NCI-H2171 treated with DMSO at 0.1 percent for 48 hours (cell line): ENCODE measurements around the gene RUSF1.
"Not testable (repeated sequence)": the region's sequence is repeated elsewhere in the genome, so short reads cannot be mapped to it uniquely, and the experiment has no call there.

Source experiments
- DNase-seq: peaks from one replicate; lab custom pipeline; 2025; lab: John Stamatoyannopoulos, UW

Gene RUSF1

DNA sequence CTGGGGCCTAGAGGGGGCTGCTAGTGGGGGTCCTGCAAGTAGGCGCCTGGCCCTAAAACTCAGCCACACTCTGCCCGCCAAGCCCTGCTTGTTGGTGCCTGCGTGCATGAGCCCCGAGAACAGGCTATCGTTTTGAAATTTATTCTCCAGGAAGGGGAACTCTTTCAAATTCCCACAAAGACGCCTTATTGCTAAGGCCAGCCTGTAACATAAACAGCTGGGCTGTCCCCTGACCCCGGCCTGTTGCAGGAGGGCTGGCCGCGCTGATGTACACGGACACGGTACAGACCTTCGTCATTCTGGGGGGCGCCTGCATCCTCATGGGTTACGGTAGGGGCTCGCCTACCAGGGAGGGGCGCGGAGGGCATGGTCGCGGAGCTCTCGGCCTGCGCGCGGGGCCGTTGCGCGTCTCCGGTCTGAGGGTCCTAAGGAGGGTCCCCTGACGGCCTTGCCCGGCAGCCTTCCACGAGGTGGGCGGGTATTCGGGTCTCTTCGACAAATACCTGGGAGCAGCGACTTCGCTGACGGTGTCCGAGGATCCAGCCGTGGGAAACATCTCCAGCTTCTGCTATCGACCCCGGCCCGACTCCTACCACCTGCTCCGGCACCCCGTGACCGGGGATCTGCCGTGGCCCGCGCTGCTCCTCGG is 21.0 kb downstream of the RUSF1 start:
- DNase-seq: no peak

DNA sequence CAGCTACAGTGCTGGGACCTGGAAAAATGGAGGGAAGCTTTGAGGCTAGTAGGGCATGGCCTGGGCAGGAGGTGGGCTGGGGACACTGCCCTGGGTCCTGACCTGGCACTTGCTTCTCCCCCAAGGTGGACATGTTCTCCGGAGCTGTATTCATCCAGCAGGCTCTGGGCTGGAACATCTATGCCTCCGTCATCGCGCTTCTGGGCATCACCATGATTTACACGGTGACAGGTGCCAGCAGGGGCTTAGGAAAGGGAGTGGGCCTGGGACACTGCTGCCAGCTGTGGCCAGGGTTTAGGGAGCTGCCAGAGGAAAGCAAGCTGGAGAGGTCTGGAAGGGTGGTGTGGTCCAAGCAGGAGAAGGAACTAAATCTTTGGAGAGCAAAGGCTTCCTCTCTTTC is 22.1 kb downstream of the RUSF1 start:
- no peak for DNase-seq

DNA sequence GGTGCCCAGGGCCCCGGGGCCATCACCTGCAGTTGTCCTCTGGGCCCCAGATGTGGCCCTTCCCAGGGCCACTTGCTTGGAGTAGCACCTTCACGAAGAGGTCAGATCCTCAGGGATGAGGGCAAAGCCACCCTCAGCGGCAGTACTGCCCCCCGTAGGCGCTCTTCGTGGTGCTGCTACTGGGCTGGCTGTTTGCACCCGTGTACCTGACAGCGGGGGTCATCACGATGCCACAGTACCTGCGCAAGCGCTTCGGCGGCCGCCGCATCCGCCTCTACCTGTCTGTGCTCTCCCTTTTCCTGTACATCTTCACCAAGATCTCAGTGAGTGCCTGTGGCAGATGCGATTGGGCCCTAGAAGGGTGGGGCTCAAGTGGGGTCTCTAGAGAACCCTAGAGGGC is 22.6 kb downstream of the RUSF1 start:
- no peak for DNase-seq

DNA sequence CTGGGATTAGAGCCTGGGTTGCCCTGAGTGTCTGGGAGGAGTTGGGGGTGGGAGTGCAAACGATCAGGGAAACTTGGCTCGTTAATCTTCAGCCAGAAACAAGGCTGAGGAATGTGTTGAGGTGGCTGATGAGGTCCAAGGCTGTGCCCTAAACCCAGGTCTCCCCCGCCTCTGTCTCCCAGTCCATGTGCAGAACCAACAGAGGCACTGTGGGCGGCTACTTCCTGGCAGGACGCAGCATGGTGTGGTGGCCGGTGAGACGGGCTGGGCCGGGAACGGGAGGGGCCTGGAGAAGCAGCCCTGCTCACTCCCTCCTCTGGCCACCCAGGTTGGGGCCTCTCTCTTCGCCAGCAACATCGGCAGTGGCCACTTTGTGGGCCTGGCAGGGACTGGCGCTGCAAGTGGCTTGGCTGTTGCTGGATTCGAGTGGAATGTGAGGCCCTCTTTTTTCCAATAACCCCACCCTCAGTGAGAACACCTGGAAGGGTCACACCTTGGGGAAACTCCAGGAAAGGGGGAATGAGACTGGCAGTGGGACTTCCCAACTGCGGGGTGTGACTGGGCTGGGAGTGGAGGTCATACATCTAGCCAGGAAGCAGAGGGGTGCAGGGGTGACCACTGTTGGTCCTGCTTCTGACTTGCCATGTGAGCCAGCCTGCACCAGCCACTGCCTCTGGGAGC is 23.6 kb downstream of the RUSF1 start:
- no peak for DNase-seq

DNA sequence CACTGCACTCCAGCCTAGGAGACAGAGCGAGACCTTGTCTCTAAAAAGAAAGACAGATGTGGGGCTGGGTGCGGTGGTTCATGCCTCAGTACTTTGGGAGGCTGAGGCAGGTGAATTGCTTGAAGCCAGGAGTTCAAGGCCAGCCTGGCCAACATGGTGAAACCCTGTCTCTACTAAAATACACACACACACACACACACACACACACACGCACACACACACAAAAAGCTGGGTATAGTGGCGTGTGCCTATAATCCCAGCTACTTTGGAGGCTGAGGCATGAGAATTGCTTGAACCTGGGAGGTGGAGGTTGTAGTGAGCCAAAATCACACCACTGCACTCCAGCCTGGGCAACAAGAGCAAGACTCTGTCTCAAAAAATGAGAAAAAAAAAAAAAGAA is 24.1 kb downstream of the RUSF1 start:
- not testable (repeated sequence) for DNase-seq

DNA sequence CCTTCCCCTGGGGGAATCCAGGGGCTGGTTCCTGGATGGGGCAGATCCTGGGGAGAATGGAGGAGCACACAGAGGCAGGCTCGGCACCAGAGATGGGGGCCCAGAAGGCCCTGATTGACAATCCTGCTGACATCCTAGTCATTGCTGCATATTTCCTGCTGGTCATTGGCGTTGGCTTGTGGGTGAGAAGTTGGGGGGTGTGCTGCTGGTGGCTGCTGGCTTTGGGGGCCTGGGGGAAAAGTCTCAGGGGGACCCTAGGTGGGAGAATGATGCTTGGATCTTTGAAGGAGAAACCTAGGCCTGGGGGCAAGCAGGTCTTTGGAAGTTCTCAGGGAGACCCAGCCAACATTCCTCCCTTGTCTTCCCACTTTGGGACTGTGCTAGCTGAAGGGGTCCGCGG is 25.1 kb downstream of the RUSF1 start, which contains the start of gene SLC5A2:
TSS of gene SLC5A2 (plus strand) at position 43 of the 400 bp plus-strand sequence. CDS start at position 57, 14 bp downstream.
- DNase-seq: no peak

DNA sequence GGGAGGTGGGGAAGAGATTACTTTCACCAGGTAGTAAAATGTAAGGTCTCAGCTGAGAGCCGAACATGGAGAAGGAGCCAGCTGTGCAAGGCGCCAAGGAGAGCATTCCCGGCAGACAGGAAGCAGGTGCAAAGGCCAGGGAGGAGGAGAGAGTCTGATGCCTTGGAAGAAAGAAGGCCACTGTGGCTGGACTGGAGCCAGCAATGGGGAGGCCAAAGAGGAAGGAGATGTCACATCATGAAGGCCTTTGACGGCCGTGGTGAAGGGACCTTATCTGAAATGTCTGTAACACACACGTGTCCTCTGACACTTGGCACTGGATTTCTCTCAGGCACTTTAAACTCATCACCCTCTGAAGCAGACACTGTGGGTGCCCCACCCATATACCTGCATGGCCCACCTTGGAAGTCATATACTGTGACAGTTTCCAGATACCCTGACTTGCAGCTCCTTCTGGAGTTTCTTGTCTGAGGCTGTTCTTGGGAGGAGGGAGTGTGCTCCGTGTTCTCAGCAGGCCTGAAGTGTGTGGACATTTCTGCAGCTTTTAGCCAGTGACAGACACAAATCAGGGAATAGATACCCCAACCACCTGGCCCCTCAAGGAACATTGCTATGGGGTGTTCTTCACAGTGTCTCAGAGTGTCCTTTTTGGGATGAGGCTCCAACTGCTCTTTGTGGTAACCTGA is 27.2 kb downstream of the RUSF1 start:
- no peak for DNase-seq

DNA sequence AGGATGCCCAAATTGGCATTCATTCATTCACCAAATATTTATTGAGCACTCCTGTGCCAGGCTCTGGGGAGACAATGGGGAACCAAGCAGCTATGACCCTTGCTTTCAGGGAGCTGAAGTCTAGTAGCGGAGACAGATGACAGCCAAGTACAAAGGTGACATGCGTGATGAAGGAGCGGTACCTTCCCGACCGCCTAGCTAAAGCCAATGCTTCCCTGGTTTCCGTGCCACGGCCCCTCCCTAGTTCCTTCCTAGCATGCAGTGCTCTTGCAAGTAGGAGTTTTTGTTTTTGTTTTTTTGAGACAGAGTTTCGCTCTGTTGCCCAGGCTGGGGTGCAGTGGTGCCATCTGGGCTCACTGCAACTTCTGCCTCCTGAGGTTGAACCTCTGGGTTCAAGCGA is 28.4 kb downstream of the RUSF1 start:
- no peak for DNase-seq

DNA sequence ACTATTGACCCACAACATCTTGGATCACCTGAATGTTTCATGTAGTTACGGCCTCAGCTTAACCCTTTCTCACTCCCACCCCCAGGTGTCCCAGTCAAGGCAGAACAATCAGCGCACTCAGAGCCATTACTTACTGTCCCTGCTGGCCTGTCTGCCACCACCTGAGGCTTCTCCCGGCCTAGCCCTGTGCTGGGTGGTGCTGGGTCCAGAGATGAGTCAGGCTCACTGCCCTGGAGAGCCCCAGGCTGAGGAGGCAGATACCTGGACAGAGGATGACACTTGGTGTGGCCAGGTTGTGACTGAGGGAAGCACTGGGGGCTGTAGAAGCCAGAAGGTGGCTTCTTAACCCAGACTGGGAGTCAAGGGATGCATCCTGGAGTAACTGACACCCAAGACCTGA is 29.2 kb downstream of the RUSF1 start:
- no peak for DNase-seq

DNA sequence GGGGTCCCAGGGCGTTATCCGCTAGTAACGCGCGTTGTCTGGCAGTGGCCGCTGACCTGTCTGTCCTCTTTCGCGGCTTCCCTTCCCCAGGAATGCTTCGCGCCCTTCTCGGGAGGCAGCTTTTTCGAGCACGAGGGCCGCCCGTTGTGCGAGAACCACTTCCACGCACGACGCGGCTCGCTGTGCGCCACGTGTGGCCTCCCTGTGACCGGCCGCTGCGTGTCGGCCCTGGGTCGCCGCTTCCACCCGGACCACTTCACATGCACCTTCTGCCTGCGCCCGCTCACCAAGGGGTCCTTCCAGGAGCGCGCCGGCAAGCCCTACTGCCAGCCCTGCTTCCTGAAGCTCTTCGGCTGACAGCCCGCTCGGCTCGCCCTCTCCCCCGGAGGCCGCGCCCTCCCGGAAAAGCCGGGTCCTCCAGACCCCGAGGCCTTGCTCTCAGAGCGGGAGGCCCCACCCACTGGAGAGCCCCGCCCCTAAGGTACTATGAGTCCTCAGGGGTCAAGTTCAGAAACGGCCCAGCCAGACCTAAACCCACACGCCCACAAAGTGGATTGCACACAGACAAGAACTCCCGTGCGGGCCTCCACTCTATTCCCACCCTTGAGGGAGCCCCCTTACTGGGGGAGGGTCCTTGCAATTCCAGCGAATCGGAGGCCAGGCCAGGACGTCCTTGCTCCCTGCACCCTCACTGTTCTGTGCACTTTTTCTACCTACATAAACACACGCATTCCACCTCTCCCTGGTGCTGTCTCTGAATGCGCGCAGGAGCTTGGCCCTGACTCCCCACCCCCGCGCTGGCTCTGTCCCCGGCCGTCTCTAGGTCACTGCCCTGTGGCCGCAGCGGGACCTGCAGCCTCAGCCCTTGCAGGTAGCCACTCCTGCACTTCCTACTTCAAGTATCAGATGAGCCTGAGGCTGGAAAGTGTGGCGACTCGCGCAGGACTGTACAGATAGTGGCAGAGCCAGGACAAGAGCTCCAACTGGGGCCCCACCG is 30.7 kb downstream of the RUSF1 start:
- DNase-seq: no peak

DNA sequence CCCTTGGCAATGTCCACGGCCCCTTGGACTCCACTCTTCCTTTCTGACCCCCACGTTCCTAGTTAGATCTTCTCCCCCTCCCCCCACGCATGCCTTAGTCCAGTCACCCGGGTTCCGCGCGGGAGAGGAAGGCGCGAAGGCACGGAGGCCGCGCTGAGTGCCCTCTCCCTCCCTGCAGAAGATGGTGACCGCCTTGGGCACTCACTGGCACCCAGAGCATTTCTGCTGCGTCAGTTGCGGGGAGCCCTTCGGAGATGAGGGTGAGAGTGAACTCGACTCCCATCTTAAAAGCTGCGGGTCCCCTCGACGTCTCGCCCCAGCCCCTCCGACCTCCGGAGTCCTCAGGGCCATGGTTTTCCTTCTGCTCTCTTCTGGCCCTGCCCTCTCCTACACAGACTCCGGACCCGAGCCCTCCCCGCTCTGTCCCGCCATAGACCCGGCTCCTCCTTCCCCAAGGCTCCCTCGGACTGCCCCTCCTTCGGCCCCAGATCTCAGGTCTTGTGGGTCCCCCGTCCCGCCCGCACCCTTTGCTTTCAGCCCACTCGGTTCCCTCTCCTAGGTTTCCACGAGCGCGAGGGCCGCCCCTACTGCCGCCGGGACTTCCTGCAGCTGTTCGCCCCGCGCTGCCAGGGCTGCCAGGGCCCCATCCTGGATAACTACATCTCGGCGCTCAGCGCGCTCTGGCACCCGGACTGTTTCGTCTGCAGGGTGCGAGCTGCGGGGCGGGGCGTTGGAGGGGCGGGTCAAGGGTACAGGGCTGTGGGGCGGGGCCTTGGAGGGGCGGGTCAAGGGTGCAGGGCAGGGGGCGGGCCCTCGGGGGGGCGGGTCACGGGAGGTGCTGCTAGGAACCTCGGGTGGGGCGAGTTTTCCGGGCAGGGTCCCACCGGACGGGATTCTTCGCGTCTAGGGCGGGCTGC is 31.6 kb downstream of the RUSF1 start:
- no peak for DNase-seq

DNA sequence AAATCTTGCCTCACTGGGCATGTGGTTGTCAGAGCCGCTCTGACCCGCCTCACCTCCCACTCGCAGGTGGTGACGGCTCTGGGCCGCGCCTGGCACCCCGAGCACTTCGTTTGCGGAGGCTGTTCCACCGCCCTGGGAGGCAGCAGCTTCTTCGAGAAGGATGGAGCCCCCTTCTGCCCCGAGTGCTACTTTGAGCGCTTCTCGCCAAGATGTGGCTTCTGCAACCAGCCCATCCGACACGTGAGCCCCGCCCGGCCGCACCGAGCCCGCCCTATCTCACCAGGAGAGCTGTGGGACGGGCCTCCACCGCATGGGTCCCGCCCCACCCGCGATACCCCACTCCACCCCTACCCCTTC is 32.3 kb downstream of the RUSF1 start:
- DNase-seq: no peak

DNA sequence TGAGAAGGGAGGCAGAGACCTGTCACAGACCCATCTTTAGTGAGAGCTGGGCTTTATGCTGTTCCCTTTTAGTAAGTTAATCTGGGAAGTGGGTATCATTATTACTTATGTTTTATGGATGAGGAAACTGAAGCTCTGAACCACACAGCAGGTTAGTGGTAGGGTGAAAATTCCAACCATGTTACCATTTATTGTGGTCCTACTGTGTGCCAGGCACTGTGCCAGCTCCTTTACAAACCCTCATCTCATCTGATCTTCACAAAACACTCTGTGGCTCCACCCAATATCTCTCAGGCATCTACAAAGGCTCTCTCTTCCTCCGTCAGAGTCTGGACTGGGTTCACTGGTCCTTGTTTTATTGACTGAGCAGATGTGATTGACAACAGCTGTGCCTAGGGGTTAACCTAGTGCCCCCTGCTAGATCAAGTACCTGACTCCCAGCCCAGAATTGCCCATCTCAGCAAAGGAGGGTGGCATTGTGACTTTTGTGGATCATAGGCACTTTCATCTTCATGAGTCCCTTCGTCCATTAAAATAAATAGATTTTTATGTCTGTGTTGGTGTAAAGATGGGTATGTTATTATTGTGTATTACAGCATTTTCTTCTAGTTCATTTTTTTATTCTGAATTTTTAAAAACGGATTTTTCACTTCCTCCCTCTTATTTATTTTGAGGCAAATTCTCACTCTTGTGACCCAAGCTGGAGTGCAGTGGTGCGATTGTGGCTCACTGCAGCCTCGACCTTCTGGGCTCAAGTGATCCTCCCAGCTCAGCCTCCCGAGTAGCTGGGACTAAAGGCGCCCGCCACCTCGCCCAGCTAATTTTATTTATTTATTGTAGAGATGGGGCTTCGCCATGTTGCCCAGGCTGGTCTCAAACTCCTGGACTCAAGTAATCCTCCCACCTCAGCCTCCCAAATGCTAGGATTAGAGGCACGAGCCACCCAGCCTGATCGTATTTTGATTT is 33.1 kb downstream of the RUSF1 start:
- DNase-seq: no peak

DNA sequence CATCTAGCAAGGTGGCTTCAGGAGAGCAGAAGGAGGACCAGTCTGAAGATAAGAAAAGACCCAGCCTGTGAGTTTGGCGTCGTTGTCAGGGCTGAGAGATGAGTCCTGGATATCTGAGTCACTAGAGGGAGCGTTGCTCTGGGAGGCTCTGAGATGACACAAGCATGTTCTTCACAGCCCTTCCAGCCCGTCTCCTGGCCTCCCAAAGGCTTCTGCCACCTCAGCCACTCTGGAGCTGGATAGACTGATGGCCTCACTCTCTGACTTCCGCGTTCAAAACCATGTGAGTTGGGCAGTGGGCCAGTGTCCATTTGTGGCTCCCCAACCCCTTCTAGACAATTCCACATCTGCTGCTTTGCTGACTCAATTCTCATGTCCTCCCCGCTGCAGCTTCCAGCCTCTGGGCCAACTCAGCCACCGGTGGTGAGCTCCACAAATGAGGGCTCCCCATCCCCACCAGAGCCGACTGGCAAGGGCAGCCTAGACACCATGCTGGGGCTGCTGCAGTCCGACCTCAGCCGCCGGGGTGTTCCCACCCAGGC is 33.9 kb downstream of the RUSF1 start:
- DNase-seq: no peak

DNA sequence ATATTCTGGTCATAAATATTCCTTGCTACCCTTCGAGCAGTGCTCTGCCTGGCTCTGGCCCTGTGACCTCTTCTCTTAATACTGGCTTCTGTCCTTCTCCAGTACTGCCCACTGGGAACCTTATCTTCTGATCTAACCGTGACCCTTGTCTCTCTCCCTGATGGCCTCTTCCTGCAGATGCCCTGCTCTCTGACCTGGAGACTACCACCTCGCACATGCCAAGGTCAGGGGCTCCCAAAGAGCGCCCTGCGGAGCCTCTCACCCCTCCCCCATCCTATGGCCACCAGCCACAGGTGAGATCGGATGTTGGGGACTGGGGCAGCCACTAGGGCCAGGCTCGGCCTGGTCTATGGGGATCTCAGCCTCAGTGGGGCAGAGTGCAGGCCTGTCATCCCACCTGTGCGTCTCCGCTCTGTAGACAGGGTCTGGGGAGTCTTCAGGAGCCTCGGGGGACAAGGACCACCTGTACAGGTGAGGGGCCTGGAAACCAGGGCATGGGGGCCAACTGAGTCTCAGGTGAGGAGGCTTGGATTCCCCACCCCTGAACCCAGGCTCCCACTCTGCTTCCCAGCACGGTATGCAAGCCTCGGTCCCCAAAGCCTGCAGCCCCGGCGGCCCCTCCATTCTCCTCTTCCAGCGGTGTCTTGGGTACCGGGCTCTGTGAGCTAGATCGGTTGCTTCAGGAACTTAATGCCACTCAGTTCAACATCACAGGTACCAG is 34.8 kb downstream of the RUSF1 start:
- no peak for DNase-seq

DNA sequence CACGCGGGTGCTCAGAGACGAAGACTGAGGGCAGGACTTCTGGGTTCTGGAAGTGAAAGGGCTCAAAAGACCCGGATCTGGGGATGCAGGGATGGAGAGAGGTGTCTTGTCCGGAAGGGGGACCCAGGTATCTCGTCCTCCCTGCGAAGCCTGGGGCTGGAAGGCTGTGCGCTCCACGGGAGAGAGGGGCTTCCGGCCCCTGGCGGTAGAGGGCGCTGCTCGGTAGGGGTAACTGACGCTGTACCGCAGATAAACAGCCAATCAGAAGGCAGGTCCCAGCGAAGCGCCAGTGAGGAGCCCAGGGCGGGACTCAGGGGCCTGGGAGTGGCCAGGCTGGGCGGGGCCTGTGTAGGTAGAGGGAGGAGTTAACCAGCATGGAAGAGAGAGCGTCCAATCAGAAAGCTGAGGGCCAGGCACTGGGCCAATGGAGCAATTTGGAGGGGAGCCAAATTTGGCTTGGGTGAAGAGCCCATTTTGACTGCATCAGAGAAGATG is 35.4 kb downstream of the RUSF1 start:
- DNase-seq: peak; percentile 94

DNA sequence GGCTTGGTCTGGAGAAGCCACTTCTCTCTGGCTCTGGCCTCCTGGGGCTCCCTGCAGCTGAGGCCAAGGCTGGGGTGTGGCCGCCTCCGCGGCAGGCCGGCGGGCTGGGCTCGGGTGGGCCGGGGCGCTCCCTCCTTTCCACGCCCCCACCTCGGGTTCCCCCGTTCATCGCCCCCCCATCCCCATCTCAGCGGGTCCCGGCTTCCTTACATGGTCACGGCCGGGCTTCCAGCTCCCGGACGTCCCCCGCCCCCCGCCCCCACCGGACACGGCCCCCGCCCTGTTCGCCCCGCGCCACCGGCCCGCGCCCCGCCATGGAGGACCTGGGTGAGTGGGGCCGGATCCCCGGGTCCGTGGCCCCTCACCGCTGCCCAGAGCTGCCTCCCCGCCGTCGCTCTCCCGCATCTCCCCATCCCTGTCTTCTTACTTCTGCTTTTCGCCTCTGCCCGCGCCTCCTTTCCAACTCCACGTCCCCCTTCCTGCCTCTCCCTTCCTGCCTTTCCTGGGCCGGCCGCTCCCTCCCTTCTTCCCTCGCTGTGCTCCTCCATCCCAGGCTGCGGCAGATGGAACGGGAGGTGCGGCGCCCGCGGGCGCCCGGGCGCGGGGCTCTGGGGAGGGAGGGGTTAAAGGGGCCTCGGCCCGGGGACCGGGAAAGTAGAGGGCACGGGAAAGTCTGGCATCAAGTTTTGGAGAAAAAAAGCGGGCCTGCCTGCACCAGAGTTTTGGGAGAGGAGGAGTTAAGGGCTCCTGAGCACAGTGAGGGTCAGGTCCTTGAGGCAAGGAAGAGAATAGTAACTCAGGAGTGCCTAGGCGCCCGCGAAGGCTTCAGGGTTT is 36.1 kb downstream of the RUSF1 start, which contains the start of gene TGFB1I1:
TSS of gene TGFB1I1 (plus strand) at position 278 of the 834 bp plus-strand sequence. CDS start at position 315, 37 bp downstream.
- DNase-seq: peak; percentile 56
